Caki2 (cell line): Measurements from ENCODE around the gene IFIT1B. TPM values are rescaled to one million over a fixed set of nuclear protein-coding genes. Genes with fewer than 3 reads are reported as not detected.
"Not testable (repeated sequence)": the region's sequence is repeated elsewhere in the genome, so short reads cannot be mapped to it uniquely, and the experiment has no call there.

Source experiments
- DNase-seq: peaks from one replicate; pipeline ENCODE4 v3.0.0-alpha.2; 2015; ENCODE audit warnings: low read depth
- in situ Hi-C: cut with HindIII; loops from 2 replicates; pipeline ENCODE4 v1.10.0; 2016; ENCODE audit warnings: low sequenced_read_pairs, low pct_unique_long_range_greater_than_20kb, mixed read lengths
- total RNA-seq: library from RNA; depleted of rRNA; stranded (reverse); fragments of >200 nt; shearing (Covaris generic); gene quantifications from 2 replicates; pipeline ENCODE4 v1.2.3, GENCODE V29; 2014; ENCODE audit warnings: low replicate concordance

IFIT1B gene
- total RNA-seq, 1 experiment from 2014 or later: not detected

DNA sequence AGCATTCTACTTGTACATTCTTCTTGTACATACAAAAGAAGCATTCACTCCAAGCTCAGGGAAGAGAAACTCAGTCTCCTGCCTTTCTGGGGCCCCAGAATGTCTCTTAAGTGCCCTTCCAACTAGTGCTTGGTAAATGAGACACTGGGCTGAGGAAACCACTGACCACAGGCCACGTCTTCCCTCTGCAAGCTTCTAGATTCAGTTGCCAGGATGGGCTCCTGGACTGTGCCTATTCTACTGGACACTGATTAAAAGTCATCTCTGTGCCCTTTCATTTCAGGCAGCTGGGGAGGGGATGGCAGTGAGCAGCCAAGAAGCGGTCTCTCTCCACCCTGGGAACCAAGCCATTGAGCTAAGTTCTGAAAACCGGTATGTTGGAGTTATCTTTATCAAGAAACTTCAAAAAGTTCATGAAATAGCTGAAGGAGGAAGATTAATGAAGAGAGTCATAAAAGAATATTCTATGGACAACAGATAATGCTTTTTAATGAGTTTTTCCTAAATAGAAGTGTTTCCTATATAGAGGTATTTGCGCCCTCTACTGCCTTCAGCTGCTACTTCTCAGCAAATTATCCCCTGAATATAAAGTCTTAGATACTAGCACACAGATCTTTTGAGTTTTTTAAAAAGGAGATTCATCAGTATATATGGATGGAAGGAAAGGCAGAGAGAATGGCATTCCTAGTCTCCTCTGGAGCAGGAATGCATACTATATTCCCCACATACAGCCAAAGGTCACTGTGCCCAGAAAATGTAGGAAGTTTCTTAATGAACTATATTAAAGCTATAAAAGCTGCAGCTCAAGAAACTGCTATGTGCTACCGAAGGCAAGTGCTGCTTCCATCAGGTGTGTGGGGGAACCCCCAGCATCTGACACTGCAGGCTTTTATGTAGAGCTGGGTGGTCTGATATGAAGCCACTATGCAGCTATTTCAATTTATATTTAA lies 8.4 kb upstream of the IFIT1B start:
- peak; percentile 23 for DNase-seq
- in situ Hi-C loops: no loop called here

DNA sequence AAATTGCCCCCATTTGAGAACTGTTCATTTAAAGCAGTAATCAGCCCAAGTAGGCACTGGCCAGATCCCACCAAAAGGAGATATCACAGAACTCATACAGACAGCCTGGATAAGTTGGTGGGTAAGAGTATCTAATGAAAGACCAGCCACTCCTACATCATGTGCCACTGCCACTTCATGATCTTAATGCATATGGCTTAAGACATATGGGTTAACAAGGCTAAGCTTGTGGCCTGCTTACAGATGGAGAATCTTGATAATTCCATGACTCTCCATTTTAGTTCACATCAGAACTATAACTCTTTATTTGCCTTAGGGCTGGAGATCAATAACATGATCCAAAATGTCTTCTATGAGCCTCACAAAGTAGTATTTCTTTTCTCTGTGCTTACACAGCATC lies 6.8 kb upstream of the IFIT1B start:
- DNase-seq: no peak
- in situ Hi-C loops: no loop called here

DNA sequence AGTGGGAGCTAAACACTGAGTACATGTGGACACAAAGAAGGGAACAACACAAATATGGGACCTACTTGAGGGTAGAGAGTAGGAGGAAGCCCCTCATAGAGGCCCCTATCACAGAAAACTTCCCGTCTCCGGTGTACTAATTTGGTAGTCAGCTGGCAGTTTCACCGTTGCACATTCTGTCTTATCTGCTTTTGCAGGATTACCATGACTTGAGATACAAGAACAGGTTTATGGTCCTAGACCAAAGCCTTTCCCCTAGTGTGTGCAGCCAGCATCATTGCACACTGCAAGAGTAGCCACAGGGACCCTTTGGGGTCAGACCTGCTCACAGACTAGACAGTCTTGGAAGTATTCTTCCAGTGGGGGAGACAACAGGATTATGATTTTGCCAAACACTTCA lies 5.9 kb upstream of the IFIT1B start:
- DNase-seq: no peak
- in situ Hi-C loops: no loop called here

DNA sequence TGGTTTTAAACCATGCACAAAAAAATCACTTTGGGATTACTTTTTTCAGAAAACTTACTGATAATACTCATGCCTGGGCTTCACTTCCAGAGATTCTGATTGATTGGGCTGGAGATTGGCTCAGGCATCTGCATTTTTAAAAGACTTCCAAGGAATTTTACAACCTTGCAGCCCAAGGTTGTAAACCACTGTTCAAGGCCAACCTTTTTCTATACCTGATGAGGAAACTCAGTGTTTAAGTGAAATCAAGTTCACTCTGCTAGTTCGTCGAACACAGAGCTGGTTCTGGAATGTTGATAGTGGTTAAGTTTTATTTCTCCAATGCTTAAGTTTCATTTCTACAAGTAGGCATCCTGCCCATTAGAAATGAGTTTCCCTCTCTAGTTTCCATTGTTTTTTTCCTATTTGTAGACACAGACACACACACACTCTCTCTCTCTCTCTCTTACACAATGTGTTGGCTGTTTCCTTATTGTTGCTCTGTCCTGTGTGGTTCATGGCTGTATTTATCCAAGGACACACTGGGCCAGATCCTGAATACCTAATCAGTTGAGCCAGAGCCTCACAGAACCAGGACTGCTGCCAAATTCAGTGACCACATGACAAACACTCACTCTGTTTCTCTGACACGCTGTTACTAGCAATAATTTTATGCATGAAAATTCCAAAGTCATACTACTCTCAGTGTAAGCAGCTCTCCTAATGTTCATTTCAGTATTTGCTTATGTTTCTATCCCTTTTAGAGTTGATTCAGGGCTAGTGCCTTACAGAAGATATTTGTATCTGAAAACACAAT lies 3.7 kb upstream of the IFIT1B start:
- DNase-seq: peak; percentile 92
- in situ Hi-C loops: no loop called here

DNA sequence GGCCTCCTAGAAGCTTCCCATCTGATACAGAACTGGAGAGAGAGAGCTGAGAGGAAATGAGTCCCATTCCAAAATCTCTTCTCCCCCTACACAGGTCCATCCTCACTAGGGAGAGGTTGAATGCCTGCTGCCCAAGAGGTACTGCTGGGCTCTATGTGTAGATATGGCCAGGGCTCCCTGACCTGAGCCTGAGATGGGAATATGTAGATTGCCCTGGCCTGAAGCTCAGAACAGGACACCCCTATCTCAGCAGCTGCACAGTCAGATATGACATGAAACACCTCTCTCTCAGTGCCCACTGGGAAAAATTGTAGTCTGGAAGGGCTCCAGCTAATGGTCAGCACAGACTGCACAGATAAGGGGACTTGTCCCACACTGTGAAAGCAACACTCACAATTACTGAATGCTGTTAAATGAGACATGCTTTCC lies 3.1 kb upstream of the IFIT1B start:
- in situ Hi-C loops: no loop called here

DNA sequence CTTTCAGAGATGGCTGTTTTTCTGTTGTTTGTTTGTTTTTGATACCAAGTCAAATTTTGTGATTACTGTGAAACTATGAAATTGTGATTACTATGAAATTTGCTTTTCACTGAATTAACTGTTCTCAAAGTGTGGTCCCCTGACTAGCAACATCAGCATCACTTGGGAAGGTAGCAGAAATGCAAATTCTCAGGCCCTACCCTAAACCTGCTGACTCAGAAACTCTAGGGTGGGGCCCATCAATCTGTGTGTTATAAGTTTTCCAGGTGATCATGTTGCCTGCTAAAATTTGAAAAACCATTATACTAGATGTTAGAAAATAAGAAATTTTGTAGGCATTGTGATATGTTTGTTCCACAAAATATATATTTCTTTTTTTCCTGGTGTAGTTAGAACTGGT lies 1.2 kb downstream of the IFIT1B start:
- no peak for DNase-seq
- in situ Hi-C loops: no loop called here

More for the DNA sequence above, 3.1 kb upstream of the IFIT1B start:
- DNase-seq: no peak

DNA sequence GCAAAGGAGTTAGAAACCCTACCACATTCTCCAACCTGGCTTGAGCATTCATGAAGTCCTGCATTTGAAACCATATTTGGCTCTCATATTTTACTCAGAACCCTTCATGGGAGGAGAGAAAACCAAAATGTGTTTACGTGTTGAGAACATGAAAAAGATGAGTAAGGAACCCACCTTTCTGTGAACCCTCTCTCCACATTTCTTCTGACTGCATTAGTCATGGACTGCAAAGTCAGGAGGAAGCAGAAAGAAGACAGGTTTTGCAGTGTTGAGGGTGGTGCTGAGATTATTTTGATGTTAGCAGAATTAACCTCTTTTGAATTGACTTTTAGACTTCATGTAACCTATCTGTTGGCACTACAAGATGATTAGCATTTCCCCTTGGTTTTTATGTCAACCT lies 4.9 kb downstream of the IFIT1B start:
- in situ Hi-C loops: no loop called here
- no peak for DNase-seq

DNA sequence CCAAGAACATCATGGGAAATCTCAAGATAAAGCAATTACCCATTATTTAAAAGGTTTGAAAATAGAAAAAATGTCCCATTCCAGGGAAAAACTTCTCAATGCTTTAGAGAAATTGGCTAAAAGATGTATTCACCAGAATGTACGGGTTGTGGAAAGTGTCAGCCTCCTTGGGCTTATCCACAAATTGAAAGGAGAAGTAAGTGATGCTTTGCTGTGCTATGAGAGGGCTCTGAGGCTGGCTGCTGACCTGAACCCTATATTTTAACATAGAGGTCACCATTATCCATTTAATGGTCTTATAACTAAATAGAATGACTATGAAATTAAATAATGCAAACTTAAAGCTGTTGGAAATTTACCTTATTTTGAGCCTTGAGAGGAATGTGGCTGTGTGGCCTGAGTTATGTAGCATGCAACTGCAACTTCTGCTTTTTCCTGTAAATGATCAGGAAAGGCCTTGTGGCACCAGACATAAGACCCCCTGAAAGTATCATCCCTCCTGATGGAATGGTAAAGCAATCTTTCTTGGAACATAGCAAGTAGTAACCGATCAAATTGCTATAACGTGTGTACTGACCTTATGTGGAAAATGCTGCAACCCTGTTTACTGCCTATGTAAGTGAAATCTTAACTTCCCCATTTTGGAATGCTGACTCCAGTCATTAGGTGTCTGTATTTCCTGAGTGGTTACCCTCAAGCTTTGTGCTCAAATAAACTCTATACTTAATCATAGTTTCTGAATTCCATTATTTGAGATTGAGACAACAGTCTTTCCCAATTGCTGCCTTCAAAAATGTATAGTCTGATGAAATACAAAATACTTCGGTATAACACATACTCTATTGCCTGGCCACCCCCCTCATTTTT lies 6.9 kb downstream of the IFIT1B start:
- DNase-seq: no peak
- in situ Hi-C loops: no loop called here

DNA sequence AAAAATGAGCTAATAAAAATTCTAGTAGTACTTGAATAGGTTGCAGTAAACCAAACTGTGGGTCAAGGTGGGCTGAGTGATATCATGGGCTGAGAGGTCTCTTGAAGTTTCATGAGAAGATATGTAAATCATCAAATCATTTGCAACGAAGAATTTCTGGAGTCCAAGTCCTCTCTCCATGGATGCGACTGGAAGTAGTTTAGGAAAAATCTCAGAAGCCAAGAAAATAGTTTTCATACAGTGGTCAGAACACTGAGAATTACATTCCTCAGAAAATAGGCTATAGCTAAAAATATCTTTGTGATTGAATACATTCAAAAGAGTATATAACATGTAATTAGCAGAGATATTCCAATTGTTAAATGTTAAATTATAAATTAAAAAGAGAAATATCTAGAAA lies 10.9 kb downstream of the IFIT1B start:
- in situ Hi-C loops: no loop called here
- DNase-seq: no peak

DNA sequence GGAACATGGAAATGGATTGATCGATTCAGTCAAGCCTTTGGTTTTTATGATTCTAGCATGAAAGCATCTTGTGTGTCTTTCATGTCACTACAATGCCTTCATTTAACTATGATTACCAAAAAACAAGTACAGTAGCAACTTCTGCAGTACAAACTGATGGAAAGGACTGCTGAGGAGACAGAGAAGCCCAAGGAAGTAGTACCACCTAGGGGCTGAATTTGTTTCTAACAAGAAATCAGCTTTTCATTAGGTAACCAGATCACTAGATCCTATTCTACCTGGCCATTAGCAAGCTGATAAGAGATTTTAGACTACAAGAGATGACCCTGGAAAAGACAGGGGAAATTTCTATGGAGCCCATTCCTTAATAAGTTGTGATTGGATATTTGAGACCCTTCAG lies 11.4 kb downstream of the IFIT1B start:
- in situ Hi-C loops: no loop called here
- DNase-seq: peak; percentile 27

DNA sequence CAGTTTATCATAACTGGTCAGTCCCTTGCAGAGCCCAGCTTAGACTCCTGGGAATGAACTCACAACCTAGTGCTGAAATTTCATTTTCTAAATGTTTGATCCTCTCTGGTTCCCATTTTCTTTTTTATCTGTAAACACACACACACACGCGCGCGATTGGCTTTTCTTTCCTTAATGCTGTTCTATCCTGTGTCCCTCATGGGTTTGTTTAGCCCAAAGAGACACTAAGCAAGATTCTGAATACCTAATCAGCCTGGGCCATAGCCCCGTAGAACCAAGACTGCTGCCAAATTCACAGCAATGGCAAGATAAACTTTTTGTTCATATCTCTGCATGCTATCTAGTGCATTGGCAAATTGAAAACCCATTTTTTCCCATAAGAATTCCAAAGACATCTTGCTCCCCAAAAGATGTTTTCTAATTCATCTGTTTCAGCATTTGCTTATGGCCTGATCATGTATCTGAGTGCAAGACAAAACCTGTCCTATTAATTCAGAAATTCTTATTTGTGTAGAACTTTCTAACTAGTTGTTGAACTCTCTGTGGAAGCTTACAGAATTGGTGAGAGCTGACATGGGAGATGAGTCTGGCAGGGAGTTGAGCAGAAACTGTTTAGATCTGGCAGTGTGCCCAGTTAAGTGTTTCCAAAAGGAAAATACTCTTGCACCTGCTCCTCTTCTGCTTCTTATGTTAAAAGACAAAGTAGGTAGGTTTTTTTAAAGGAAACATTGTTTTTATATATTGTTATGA lies 12.8 kb downstream of the IFIT1B start:
- no peak for DNase-seq
- in situ Hi-C loops: no loop called here

DNA sequence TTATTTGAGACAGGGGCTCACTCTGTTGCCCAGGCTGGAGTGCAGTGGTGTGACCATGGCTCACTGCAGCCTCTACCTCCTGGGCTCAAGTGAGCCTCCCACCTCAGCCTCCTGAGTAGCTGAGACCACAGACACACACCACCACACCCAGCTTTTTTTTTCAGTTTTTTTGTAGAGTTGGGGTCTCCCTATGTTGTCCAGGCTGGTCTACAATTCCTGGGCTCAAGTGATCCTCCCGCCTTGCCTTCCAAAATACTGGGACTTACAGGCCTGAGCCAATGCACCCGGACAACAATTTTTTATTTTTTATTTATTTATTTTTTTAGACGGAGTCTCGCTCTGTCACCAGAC lies 13.3 kb downstream of the IFIT1B start:
- DNase-seq, in situ Hi-C loops: not testable (repeated sequence)

DNA sequence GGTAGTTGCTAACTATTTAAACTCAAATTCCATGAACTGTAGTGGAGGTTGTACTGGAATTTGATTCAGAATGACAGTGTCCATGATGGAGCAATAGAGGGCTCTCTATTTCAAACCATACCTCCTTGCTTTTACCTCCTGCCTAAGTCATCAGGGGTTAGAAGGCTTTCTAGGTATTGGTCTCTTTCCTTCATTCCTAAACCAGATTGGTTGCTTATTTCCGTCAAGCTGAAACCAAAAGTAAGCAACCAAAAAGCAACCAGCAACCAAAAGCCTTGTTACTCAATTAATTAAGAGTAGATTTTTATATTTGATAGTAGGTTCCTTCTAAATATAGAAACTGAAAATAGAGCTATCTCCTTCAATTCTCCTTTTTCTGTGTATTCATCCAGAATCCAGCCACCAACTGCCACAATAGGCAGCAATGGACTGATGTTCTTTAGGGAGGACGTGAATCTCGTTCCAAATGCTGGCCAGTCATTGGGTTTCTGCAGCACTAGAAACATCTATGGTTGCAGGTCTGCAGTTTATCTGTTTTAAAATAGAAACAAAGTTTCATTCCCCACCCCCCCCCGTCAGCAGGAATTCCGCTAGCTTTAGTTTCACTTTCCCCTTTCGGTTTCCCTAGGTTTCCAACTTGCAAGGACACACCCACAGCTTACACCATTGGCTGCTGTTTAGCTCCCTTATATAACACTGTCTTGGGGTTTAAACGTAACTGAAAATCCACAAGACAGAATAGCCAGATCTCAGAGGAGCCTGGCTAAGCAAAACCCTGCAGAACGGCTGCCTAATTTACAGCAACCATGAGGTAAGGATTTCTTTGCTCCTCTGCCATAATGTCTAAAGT lies 14.3 kb downstream of the IFIT1B start, which contains the start of gene IFIT1:
IFIT1 (plus strand) TSS at position 717 of the 850 bp plus-strand sequence; CDS start at position 807, 90 bp downstream.
- in situ Hi-C loops: no loop called here

DNA sequence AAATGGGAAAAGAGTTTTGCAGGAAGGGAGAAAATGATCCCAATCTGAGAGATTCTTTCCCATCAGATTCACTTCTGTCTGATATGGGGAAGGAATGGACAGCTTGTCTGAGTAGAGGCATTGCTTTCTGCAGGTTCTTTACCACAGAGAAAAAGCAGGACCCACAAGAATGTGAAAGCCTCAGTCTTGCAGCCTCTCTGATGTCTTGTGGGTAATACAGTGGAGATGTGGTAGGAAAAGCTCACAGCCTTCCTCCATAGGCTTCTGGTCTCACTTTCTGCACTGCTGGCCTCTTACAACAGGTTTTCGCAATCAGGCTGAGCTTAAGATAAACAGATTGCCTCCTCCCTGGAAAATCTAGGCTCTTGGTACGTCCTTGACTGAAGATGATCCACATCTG lies 15.1 kb downstream of the IFIT1B start:
- in situ Hi-C loops: no loop called here
- DNase-seq: peak; percentile 33

More for the DNA sequence above, 14.3 kb downstream of the IFIT1B start, which contains the start of gene IFIT1:
- DNase-seq: peak; percentile 78

DNA sequence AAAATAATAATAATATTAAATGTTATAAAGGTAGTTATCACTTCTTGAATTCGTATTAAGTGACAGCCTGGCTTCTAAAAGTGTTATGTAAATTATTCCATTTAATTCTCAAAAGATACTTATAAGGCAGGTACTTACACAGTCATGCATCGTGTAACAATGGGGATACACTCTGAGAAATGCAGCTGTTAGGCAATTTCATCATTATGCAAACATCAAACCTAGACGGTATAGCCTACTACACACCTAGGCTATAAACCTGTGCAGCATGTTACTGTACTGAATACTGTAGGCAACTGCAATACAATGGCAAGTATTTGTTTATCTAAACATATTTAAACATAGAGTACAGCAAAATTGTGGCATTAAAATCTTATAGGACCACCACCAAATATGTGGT lies 16.0 kb downstream of the IFIT1B start:
- in situ Hi-C loops: no loop called here
- no peak for DNase-seq

DNA sequence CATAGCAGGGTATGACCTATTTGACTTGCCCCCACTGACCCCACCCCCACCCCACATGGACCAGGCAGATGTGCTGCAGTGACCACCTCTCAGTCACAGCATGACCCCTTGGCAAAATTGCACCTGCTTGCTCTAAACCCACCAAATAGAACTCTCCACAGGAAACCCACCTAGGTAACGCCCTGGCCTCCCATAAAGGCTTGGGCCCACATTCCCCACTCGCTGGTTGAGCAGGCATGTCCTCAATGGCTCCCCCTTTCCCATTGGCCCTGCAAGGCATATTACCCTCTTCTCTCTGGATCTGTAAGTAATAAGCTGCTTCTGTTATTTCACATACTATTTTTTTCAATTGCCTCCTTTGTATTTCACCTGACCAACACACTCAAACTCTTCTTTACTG lies 17.3 kb downstream of the IFIT1B start:
- in situ Hi-C loops: no loop called here
- DNase-seq: no peak
